SK-N-MC (cell line): ENCODE results near the gene NEU1.

Source experiments
- EZH2 ChIP-seq: fragments of 200-600 bp; sonication (generic); IDR thresholded peaks from one replicate; pipeline ENCODE4 v1.6.1; 2017; ENCODE audit warnings: antibody characterized with exemption
- FOXP2 ChIP-seq: optimal IDR thresholded peaks from 2 replicates; pipeline ENCODE3; 2011; ENCODE audit warnings: mild to moderate bottlenecking, moderate library complexity; ENCODE audit not compliant: insufficient read depth; ENCODE audit errors: extremely low read length, control extremely low read depth
- POLR2AphosphoS5 ChIP-seq: IDR thresholded peaks from 2 replicates; pipeline ENCODE4 v1.6.1; 2012; ENCODE audit warnings: mild to moderate bottlenecking, low read depth, low read length, borderline replicate concordance

DNA sequence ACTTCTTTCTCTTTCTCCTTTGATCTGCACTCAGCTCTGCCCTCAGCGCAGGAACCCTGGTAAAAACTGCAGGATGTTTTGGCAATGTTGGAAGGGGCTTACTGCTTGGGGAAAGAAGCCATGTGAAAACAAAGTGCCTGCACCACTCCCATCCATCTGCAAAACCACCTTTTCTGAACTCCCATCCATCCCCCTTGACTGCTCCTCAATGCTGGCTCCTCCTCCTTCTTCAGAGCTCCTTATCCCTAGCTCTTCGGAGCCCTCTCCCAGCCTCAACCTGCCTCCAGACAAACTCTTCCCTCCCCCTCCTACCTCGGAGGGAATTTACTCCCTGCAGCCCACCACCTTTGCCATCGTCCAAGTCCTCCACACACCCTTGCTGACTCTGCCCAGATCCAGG, 43.5 kb upstream of the NEU1 start:
- TF ChIP-seq POLR2AphosphoS5 (no peak), EZH2 (no peak), FOXP2 (no peak)
